ENCODE measurements around the gene ZNF785.

GRCh38 chr16:30626236-30626635 lies 40.7 kb upstream of the ZNF785 start:
- TF ChIP-seq SIN3A (IDR thresholded peaks at IDR 0.05; ENCODE audit: borderline replicate concordance, insufficient read depth, low read length) (no peak), TAF1 (IDR thresholded peaks at IDR 0.05; ENCODE audit: borderline replicate concordance, insufficient read depth, low read length) (no peak), POLR2AphosphoS5 (IDR thresholded peaks at IDR 0.05; ENCODE audit: low read depth, low read length) (no peak), REST (IDR thresholded peaks at IDR 0.05; ENCODE audit: insufficient read depth in 1 of 2, low read depth in 2 of 2, low read length in 2 of 2) (no peak)

All from PFSK-1 (cell line).